Pancreas (tissue), 10 donors: ENCODE data around the gene DOK7. TPM values are rescaled to one million over a fixed set of nuclear protein-coding genes. Genes with fewer than 3 reads are reported as not detected.

Source experiments
- ATAC-seq, 4 donors: fragments of 200-7000 bp; cut with Tn5 transposase; one replicate each; pipeline versions ENCODE4 v1.8.0 to v1.9.1; 2020; ENCODE audit warnings: mild to moderate bottlenecking in 4 of 4, moderate library complexity in 4 of 4
- DNase-seq, 6 donors: peaks; one replicate each; pipeline ENCODE4 v3.0.0-alpha.2; 2020
- FAIRE-seq: peaks from 2 replicates; lab custom pipeline; 2012; peaks lifted over from hg19 to GRCh38; lab: Jason Lieb, UNC
- H3K27ac ChIP-seq, 4 donors: fragments of 200-600 bp; sonication (generic); 1 replicate in 3 of 4; 2 replicates in 1 of 4; pipeline versions ENCODE4 v1.5.0 to v1.8.0; 2020
- H3K27me3 ChIP-seq, 4 donors: fragments of 200-600 bp; one replicate each; pipeline ENCODE4 v1.8.0; 2021
- H3K36me3 ChIP-seq, 3 donors: fragments of 200-600 bp; sonication (generic) in 1 of 3; one replicate each; pipeline versions ENCODE4 v1.5.0 to v1.8.0; 2020 to 2021
- H3K4me1 ChIP-seq, 3 donors: fragments of 200-600 bp; one replicate each; pipeline ENCODE4 v1.8.0; 2021
- H3K4me3 ChIP-seq, 4 donors: fragments of 200-600 bp; sonication (generic) in 2 of 4; one replicate each; pipeline versions ENCODE4 v1.5.0 to v1.8.0; 2020 to 2021
- H3K9me3 ChIP-seq, 4 donors: fragments of 200-600 bp; one replicate each; pipeline ENCODE4 v1.8.0; 2021
- WGBS, 2 donors: extraction: QIAGEN DNeasy Blood & Tissue Kit; methylation state at CpG; one replicate each; pipeline ENCODE4 v1.1.7; 2013; 5-methylcytosine and 5-hydroxymethylcytosine counted together
- intact Hi-C, 3 donors: fragments of 100-400 bp; cut with DNase I; formaldehyde crosslinking; loops; one replicate each; pipeline versions ENCODE4 v1.11.1 to v1.14.2; 2022
- polyA plus RNA-seq, 2 donors: library from polyadenylated mRNA; stranded (reverse); fragments of 200-250 nt; gene quantifications; one replicate each; pipeline ENCODE4 v1.2.3, GENCODE V29; 2013
- total RNA-seq, 6 donors: library from RNA; stranded (reverse); fragmentation: NEBNext Ultra II Directional in 4 of 6; extraction: Animal tissue kit (Norgen Biotek cat#: 25700) in 4 of 6; gene quantifications; one replicate each; pipeline versions ENCODE4 v1.2.1 to v1.2.4, GENCODE V29; 2021 to 2023
- TF ChIP-seq, protein P1 (sequence below), 4 donors: fragments of 200-600 bp; sonication (generic) in 3 of 4; IDR thresholded peaks; one replicate each; pipeline versions ENCODE4 v1.5.0 to v1.8.0; 2021; ENCODE audit warnings: antibody characterized with exemption in 4 of 4
- donor health status: healthy with polysubstance abuse.
- donor health status: DM: no; HTN: no; CAD: no; lungs with moderate emphysema.
- donor health status: DM: no; HTN: no; CAD: no.
- donor health status: control.
- donor health status: control.
- donor health status: Bipolar disorder and iron deficiency.
- donor health status: DM: yes; HTN: yes; CAD: no.
- donor health status: DM: no; HTN: no; CAD: no.
- donor health status: DM: no; HTN: no; CAD: no.
- donor health status: DM: yes; HTN: yes; CAD: no.

The DOK7 gene
- total and polyA plus RNA-seq, 8 donors, result 2.5 to 8.0 (median 4.2) TPM

DNA sequence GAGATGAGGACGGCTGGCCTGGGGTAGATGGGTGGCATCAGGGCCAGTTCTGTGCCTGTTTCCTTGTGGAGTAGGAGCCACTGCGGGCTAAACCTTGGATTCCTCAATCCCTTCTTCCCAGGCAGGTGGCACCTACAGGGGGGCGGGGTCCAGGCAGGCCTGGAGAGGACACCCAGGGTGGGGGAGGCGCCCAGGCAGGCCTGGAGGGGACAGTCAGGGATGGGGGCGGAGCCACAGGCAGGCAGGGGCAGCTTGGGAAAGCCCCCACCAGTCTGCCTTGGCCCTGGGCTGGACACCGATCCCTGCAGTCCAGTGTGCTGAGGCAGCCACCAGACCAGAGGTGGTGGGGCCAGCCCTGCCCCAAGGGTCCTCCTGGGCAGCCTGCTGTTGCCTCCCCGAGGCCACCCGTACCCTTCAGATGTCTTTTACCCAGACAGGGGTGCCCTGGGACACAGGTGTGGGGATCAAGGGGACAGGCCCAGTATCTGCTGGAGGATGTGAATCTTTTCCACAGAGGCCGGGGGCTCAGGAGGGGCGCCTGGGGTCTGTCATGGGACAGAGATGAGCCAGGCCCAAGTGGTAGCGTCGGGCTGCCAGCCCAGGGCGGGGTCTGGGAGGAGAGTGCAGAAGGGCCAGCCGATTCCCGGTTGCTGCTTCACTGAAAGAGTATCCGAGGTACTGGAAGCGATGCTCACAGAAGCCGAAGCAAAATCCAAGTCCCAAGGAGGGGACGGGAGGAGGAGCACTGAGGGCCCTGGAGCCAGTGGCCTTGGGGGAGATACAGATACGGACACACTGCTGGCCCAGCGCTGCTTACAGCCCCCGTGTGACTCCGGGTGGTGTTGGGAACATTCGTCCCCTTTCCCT, 34.6 kb downstream of the DOK7 start:
- FAIRE-seq, result no peak

DNA sequence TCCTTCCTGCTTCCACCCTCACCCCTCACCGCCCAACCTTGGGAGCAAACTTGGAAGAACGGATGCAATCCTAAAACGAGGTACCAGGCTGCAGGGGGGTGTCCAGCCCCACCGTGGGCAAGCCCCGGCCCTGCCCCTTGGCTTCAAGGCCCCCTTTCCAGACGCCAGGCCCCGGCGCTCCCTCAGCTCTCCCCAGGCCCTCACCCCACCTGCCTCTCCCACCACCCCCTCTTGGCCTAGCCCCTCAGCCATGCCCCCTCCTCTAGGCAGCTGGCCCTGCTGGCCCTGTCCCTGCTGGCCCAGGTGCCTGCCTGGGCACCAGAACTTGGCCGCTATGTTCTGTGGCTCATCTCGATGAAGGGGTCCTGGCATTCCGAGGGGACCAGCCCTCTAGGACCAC, 35.3 kb downstream of the DOK7 start:
- no peak overlapping the region for H3K27ac ChIP-seq
- H3K36me3 ChIP-seq, result peaks cover 0 to 9% (median 0%) of the 10 kb centered on the region in 3 donors
- FAIRE-seq (no peak), DNase-seq (peak in 1 of 6 donors; percentile 80), ATAC-seq (no peak)
- intact Hi-C loops, result no loop called here
- H3K4me3 ChIP-seq, result no peak overlapping the region
- TF ChIP-seq, protein P1, sequence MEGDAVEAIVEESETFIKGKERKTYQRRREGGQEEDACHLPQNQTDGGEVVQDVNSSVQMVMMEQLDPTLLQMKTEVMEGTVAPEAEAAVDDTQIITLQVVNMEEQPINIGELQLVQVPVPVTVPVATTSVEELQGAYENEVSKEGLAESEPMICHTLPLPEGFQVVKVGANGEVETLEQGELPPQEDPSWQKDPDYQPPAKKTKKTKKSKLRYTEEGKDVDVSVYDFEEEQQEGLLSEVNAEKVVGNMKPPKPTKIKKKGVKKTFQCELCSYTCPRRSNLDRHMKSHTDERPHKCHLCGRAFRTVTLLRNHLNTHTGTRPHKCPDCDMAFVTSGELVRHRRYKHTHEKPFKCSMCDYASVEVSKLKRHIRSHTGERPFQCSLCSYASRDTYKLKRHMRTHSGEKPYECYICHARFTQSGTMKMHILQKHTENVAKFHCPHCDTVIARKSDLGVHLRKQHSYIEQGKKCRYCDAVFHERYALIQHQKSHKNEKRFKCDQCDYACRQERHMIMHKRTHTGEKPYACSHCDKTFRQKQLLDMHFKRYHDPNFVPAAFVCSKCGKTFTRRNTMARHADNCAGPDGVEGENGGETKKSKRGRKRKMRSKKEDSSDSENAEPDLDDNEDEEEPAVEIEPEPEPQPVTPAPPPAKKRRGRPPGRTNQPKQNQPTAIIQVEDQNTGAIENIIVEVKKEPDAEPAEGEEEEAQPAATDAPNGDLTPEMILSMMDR (IDR thresholded peaks at IDR 0.05), result no peak
- H3K9me3 ChIP-seq, result no peaks in the 10 kb centered on the region
- no peaks in the 10 kb centered on the region for H3K4me1 ChIP-seq
- H3K27me3 ChIP-seq, result no peaks in the 10 kb centered on the region
- 88 to 94% methylated on average over 8 to 11 of the region's 11 CpGs for WGBS, 2 donors

More for the DNA sequence above, 34.6 kb downstream of the DOK7 start:
- peaks cover 0 to 13% (median 0%) of the 10 kb centered on the region in 3 donors for H3K36me3 ChIP-seq
- H3K4me1 ChIP-seq, result no peaks in the 10 kb centered on the region
- peak in 1 of 4 donors; percentile 10 for ATAC-seq
- DNase-seq, result peak in 1 of 6 donors; percentile 78
- no peaks in the 10 kb centered on the region for H3K9me3 ChIP-seq
- H3K27me3 ChIP-seq, result no peaks in the 10 kb centered on the region
- TF ChIP-seq, protein P1 (IDR thresholded peaks at IDR 0.05), result no peak
- no peak overlapping the region for H3K4me3 ChIP-seq
- 82 to 92% methylated on average over 24 of the region's 24 CpGs for WGBS, 2 donors
- no peak overlapping the region for H3K27ac ChIP-seq
- intact Hi-C loops, result no loop called here

DNA sequence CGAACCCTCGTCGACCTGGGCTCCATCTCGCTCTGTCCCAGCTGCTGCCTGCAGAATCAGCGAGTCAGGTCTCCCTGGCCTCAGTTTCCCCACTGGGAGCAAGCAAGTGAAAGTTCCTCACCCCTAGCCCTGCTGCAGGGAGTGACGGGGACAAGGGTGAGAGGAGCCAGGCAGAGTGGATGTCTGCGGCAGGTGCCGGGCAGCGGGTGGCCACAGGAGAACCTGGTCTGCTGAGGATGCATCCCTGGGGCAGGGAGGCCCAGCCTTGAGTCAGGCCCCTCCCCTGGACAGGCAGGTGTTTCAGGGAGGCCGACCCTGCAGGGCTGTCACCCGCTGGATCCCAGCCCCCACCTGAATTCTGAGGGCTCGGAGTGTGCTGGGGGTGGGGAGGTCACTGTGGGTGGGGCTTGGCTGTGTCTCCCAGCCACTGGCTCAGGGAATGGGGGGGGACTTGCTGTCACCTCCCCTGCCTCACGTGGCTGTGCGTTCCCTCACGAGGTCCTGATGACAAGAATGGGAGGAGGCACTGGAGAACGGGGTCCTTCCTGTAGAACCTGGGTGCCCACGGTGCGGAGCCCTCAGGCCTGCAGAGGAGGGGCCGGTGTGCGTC, 35.9 kb downstream of the DOK7 start:
- no peak for ATAC-seq
- H3K4me3 ChIP-seq, result no peak overlapping the region
- WGBS, 2 donors, result 89% methylated on average over 20 of the region's 20 CpGs
- DNase-seq, result peak in 1 of 6 donors; percentile 74
- H3K9me3 ChIP-seq, result no peaks in the 10 kb centered on the region
- no peaks in the 10 kb centered on the region for H3K4me1 ChIP-seq
- intact Hi-C loops, result no loop called here
- H3K27ac ChIP-seq, result no peak overlapping the region
- H3K36me3 ChIP-seq, result peaks cover 0 to 4% (median 0%) of the 10 kb centered on the region in 3 donors
- TF ChIP-seq, protein P1 (IDR thresholded peaks at IDR 0.05), result no peak
- no peaks in the 10 kb centered on the region for H3K27me3 ChIP-seq
- FAIRE-seq, result no peak

DNA sequence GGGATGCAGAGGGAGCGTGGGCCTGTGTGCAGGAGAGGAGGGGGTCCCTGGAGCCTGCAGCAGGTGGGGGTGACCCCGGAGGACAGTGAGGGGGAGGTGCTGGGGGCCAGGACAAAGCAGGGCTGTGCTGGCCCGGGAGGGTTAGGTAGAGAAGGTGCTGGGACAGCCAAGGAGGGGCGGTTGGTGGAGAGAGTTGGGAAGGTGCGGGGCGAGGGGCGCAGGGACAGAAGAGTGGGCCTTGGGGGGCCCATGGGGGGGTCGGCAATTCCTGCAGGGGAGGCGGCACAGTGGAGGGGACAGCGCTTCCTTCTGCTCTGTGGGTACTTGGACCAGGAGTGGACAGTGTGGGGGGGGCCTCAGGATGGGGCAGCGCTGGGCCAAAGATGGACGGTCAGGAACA, 36.6 kb downstream of the DOK7 start:
- intact Hi-C loops, result no loop called here
- no peak for ATAC-seq
- FAIRE-seq, result no peak
- Histone ChIP-seq H3K4me3 (no peak overlapping the region), H3K9me3 (no peaks in the 10 kb centered on the region), H3K27me3 (no peaks in the 10 kb centered on the region), H3K4me1 (no peaks in the 10 kb centered on the region), H3K27ac (no peak overlapping the region), H3K36me3 (peaks cover 0 to 4% (median 0%) of the 10 kb centered on the region in 3 donors)
- TF ChIP-seq, protein P1 (IDR thresholded peaks at IDR 0.05), result no peak
- peak in 1 of 6 donors; percentile 58 for DNase-seq
- 91 to 92% methylated on average over 11 to 12 of the region's 12 CpGs for WGBS, 2 donors
